GM12878 (cell line): ENCODE data around the gene CEACAM8.

ENCODE experiments used
- CBX5 ChIP-seq: sonication (generic); IDR thresholded peaks from 2 replicates; pipeline ENCODE4 v1.6.1; 2016; ENCODE audit warnings: low read depth, moderate library complexity, mild to moderate bottlenecking, inconsistent platforms
- EZH2 ChIP-seq: IDR thresholded peaks from 2 replicates; pipeline ENCODE4 v1.6.1; 2012; ENCODE audit warnings: low read depth, mild to moderate bottlenecking, control low read depth, inconsistent platforms, low read length, borderline replicate concordance; ENCODE audit not compliant: control insufficient read depth

GRCh38 chr19:42552086-42553065 is 42.3 kb downstream of the CEACAM8 start:
- TF ChIP-seq CBX5 (no peak), EZH2 (no peak)
